GM18519 (cell line): ENCODE measurements around the gene PSMD7.
"Not testable (repeated sequence)": the region's sequence is repeated elsewhere in the genome, so short reads cannot be mapped to it uniquely, and the experiment has no call there.

Experiments
- ATAC-seq: cut with Tn5 transposase; IDR thresholded peaks from one replicate; pipeline ENCODE4 v1.9.1; 2021; ENCODE audit warnings: mild to moderate bottlenecking, moderate library complexity; ENCODE audit not compliant: unreplicated experiment, low FRiP score

PSMD7 gene

GRCh38 chr16:74291577-74292208, 4.9 kb upstream of the PSMD7 start:
- no peak for ATAC-seq

- ATAC-seq: no peak
These were observed 546 bp upstream of the PSMD7 start for GRCh38 chr16:74296104-74296431.

GRCh38 chr16:74297145-74297665, 591 bp downstream of the PSMD7 start:
- no peak for ATAC-seq

GRCh38 chr16:74298104-74298503, 1.5 kb downstream of the PSMD7 start:
- ATAC-seq: no peak

- no peak for ATAC-seq
These were observed 5.7 kb downstream of the PSMD7 start for GRCh38 chr16:74302341-74302740.

GRCh38 chr16:74304164-74304834, 7.7 kb downstream of the PSMD7 start:
- no peak for ATAC-seq

GRCh38 chr16:74304835-74305176, 8.2 kb downstream of the PSMD7 start:
- ATAC-seq: no peak

GRCh38 chr16:74305281-74305680, 8.7 kb downstream of the PSMD7 start:
- no peak for ATAC-seq

GRCh38 chr16:74305978-74306784, 9.6 kb downstream of the PSMD7 start:
- ATAC-seq: no peak

GRCh38 chr16:74307383-74307782, 10.8 kb downstream of the PSMD7 start:
- ATAC-seq: no peak

GRCh38 chr16:74309789-74310781, 13.5 kb downstream of the PSMD7 start:
- no peak for ATAC-seq

- ATAC-seq: no peak
These were observed 18.4 kb downstream of the PSMD7 start for GRCh38 chr16:74315059-74315458.

- no peak for ATAC-seq
These were observed 24.1 kb downstream of the PSMD7 start for GRCh38 chr16:74320707-74321106.

- no peak for ATAC-seq
These were observed 24.7 kb downstream of the PSMD7 start for GRCh38 chr16:74321356-74321755.

GRCh38 chr16:74322301-74322710, 25.7 kb downstream of the PSMD7 start:
- no peak for ATAC-seq

- not testable (repeated sequence) for ATAC-seq
These were observed 28.2 kb downstream of the PSMD7 start for GRCh38 chr16:74324777-74325176.

GRCh38 chr16:74325641-74326040, 29.0 kb downstream of the PSMD7 start:
- ATAC-seq: no peak

GRCh38 chr16:74328346-74328745, 31.7 kb downstream of the PSMD7 start:
- not testable (repeated sequence) for ATAC-seq

- not testable (repeated sequence) for ATAC-seq
These were observed 35.9 kb downstream of the PSMD7 start for GRCh38 chr16:74332469-74332868.

- not testable (repeated sequence) for ATAC-seq
These were observed 40.9 kb downstream of the PSMD7 start for GRCh38 chr16:74337506-74337905.
